ENCODE data around the gene RSRC2.
A peak's percentile ranks its signal among the peaks of the same experiment; 100 is the strongest.

The RSRC2 gene

GRCh38 chr12:122538496-122538895 lies 11.8 kb upstream of the RSRC2 start:
- no peaks in the 10 kb centered on the region for H3K9me3 ChIP-seq (ENCODE audit: control insufficient read depth, insufficient read depth, low read length)
- H3K4me1 ChIP-seq (ENCODE audit: control insufficient read depth, insufficient read depth, low read length): no peaks in the 10 kb centered on the region
- peaks cover 14% of the 10 kb centered on the region for H3K36me3 ChIP-seq (ENCODE audit: control insufficient read depth, insufficient read depth, low read length)
- no peak overlapping the region for H3K4me3 ChIP-seq (ENCODE audit: low read depth, low read length)
- H3K9ac ChIP-seq (ENCODE audit: low read depth, low read length): no peak overlapping the region
- no peaks in the 10 kb centered on the region for H3K27me3 ChIP-seq (ENCODE audit: control insufficient read depth, insufficient read depth, low read length)

GRCh38 chr12:122537021-122537420 lies 10.3 kb upstream of the RSRC2 start:
- Histone ChIP-seq H3K9ac (ENCODE audit: low read depth, low read length) (no peak overlapping the region), H3K27me3 (ENCODE audit: control insufficient read depth, insufficient read depth, low read length) (no peaks in the 10 kb centered on the region), H3K9me3 (ENCODE audit: control insufficient read depth, insufficient read depth, low read length) (no peaks in the 10 kb centered on the region), H3K4me3 (ENCODE audit: low read depth, low read length) (no peak overlapping the region), H3K4me1 (ENCODE audit: control insufficient read depth, insufficient read depth, low read length) (no peaks in the 10 kb centered on the region), H3K36me3 (ENCODE audit: control insufficient read depth, insufficient read depth, low read length) (peaks cover 14% of the 10 kb centered on the region)

- H3K9ac ChIP-seq (ENCODE audit: low read depth, low read length): no peak overlapping the region
- H3K4me3 ChIP-seq (ENCODE audit: low read depth, low read length): no peak overlapping the region
- H3K4me1 ChIP-seq (ENCODE audit: control insufficient read depth, insufficient read depth, low read length): no peaks in the 10 kb centered on the region
- H3K9me3 ChIP-seq (ENCODE audit: control insufficient read depth, insufficient read depth, low read length): no peaks in the 10 kb centered on the region
- no peaks in the 10 kb centered on the region for H3K27me3 ChIP-seq (ENCODE audit: control insufficient read depth, insufficient read depth, low read length)
- H3K36me3 ChIP-seq (ENCODE audit: control insufficient read depth, insufficient read depth, low read length): peaks cover 16% of the 10 kb centered on the region
These were observed 7.1 kb upstream of the RSRC2 start for GRCh38 chr12:122533856-122534255.

- no peaks in the 10 kb centered on the region for H3K9me3 ChIP-seq (ENCODE audit: control insufficient read depth, insufficient read depth, low read length)
- H3K4me3 ChIP-seq (ENCODE audit: low read depth, low read length): no peak overlapping the region
- peaks cover 10% of the 10 kb centered on the region for H3K36me3 ChIP-seq (ENCODE audit: control insufficient read depth, insufficient read depth, low read length)
- H3K27me3 ChIP-seq (ENCODE audit: control insufficient read depth, insufficient read depth, low read length): no peaks in the 10 kb centered on the region
- no peak overlapping the region for H3K9ac ChIP-seq (ENCODE audit: low read depth, low read length)
- peaks cover 6% of the 10 kb centered on the region for H3K4me1 ChIP-seq (ENCODE audit: control insufficient read depth, insufficient read depth, low read length)
These were observed 2.3 kb upstream of the RSRC2 start for GRCh38 chr12:122528992-122529391.

- Histone ChIP-seq H3K4me3 (ENCODE audit: low read depth, low read length) (peak overlapping the region; percentile 91), H3K9ac (ENCODE audit: low read depth, low read length) (no peak overlapping the region), H3K36me3 (ENCODE audit: control insufficient read depth, insufficient read depth, low read length) (peaks cover 7% of the 10 kb centered on the region)
These were observed 1.8 kb upstream of the RSRC2 start for GRCh38 chr12:122528582-122528981.

GRCh38 chr12:122527478-122527944 lies 775 bp upstream of the RSRC2 start:
- Histone ChIP-seq H3K36me3 (ENCODE audit: control insufficient read depth, insufficient read depth, low read length) (peaks cover 2% of the 10 kb centered on the region), H3K9me3 (ENCODE audit: control insufficient read depth, insufficient read depth, low read length) (no peaks in the 10 kb centered on the region), H3K9ac (ENCODE audit: low read depth, low read length) (peak overlapping the region; percentile 100), H3K4me3 (ENCODE audit: low read depth, low read length) (peak overlapping the region; percentile 91), H3K4me1 (ENCODE audit: control insufficient read depth, insufficient read depth, low read length) (peaks cover 9% of the 10 kb centered on the region), H3K27me3 (ENCODE audit: control insufficient read depth, insufficient read depth, low read length) (no peaks in the 10 kb centered on the region)

More at GRCh38 chr12:122528582-122528981, 1.8 kb upstream of the RSRC2 start:
- H3K4me1 ChIP-seq (ENCODE audit: control insufficient read depth, insufficient read depth, low read length): peaks cover 9% of the 10 kb centered on the region
- no peaks in the 10 kb centered on the region for H3K27me3 ChIP-seq (ENCODE audit: control insufficient read depth, insufficient read depth, low read length)
- H3K9me3 ChIP-seq (ENCODE audit: control insufficient read depth, insufficient read depth, low read length): no peaks in the 10 kb centered on the region

- Histone ChIP-seq H3K9ac (ENCODE audit: low read depth, low read length) (peak overlapping the region; percentile 19), H3K4me1 (ENCODE audit: control insufficient read depth, insufficient read depth, low read length) (peaks cover 9% of the 10 kb centered on the region), H3K4me3 (ENCODE audit: low read depth, low read length) (peak overlapping the region; percentile 51), H3K27me3 (ENCODE audit: control insufficient read depth, insufficient read depth, low read length) (no peaks in the 10 kb centered on the region), H3K9me3 (ENCODE audit: control insufficient read depth, insufficient read depth, low read length) (no peaks in the 10 kb centered on the region), H3K36me3 (ENCODE audit: control insufficient read depth, insufficient read depth, low read length) (peaks cover 20% of the 10 kb centered on the region)
These were observed 2.7 kb downstream of the RSRC2 start for GRCh38 chr12:122523846-122524718.

- Histone ChIP-seq H3K4me3 (ENCODE audit: low read depth, low read length) (no peak overlapping the region), H3K27me3 (ENCODE audit: control insufficient read depth, insufficient read depth, low read length) (no peaks in the 10 kb centered on the region), H3K9me3 (ENCODE audit: control insufficient read depth, insufficient read depth, low read length) (no peaks in the 10 kb centered on the region), H3K4me1 (ENCODE audit: control insufficient read depth, insufficient read depth, low read length) (peaks cover 9% of the 10 kb centered on the region), H3K9ac (ENCODE audit: low read depth, low read length) (peak overlapping the region; percentile 19), H3K36me3 (ENCODE audit: control insufficient read depth, insufficient read depth, low read length) (peaks cover 27% of the 10 kb centered on the region)
These were observed 3.5 kb downstream of the RSRC2 start for GRCh38 chr12:122523280-122523679.

- Histone ChIP-seq H3K9ac (ENCODE audit: low read depth, low read length) (no peak overlapping the region), H3K4me3 (ENCODE audit: low read depth, low read length) (no peak overlapping the region), H3K27me3 (ENCODE audit: control insufficient read depth, insufficient read depth, low read length) (no peaks in the 10 kb centered on the region), H3K4me1 (ENCODE audit: control insufficient read depth, insufficient read depth, low read length) (peaks cover 6% of the 10 kb centered on the region), H3K9me3 (ENCODE audit: control insufficient read depth, insufficient read depth, low read length) (no peaks in the 10 kb centered on the region), H3K36me3 (ENCODE audit: control insufficient read depth, insufficient read depth, low read length) (peaks cover 51% of the 10 kb centered on the region)
These were observed 6.1 kb downstream of the RSRC2 start for GRCh38 chr12:122520676-122521075.

- Histone ChIP-seq H3K4me1 (ENCODE audit: control insufficient read depth, insufficient read depth, low read length) (peaks cover 6% of the 10 kb centered on the region), H3K4me3 (ENCODE audit: low read depth, low read length) (no peak overlapping the region), H3K36me3 (ENCODE audit: control insufficient read depth, insufficient read depth, low read length) (peaks cover 57% of the 10 kb centered on the region), H3K27me3 (ENCODE audit: control insufficient read depth, insufficient read depth, low read length) (no peaks in the 10 kb centered on the region), H3K9ac (ENCODE audit: low read depth, low read length) (no peak overlapping the region), H3K9me3 (ENCODE audit: control insufficient read depth, insufficient read depth, low read length) (no peaks in the 10 kb centered on the region)
These were observed 7.3 kb downstream of the RSRC2 start for GRCh38 chr12:122519418-122519817.

GRCh38 chr12:122518908-122519307 lies 7.8 kb downstream of the RSRC2 start:
- H3K36me3 ChIP-seq (ENCODE audit: control insufficient read depth, insufficient read depth, low read length): peaks cover 59% of the 10 kb centered on the region
- H3K4me1 ChIP-seq (ENCODE audit: control insufficient read depth, insufficient read depth, low read length): peaks cover 2% of the 10 kb centered on the region

GRCh38 chr12:122517877-122518276 lies 8.9 kb downstream of the RSRC2 start:
- Histone ChIP-seq H3K9ac (ENCODE audit: low read depth, low read length) (no peak overlapping the region), H3K4me1 (ENCODE audit: control insufficient read depth, insufficient read depth, low read length) (no peaks in the 10 kb centered on the region), H3K27me3 (ENCODE audit: control insufficient read depth, insufficient read depth, low read length) (no peaks in the 10 kb centered on the region), H3K4me3 (ENCODE audit: low read depth, low read length) (no peak overlapping the region), H3K36me3 (ENCODE audit: control insufficient read depth, insufficient read depth, low read length) (peaks cover 64% of the 10 kb centered on the region), H3K9me3 (ENCODE audit: control insufficient read depth, insufficient read depth, low read length) (no peaks in the 10 kb centered on the region)

More at GRCh38 chr12:122518908-122519307, 7.8 kb downstream of the RSRC2 start:
- H3K4me3 ChIP-seq (ENCODE audit: low read depth, low read length): no peak overlapping the region
- H3K9me3 ChIP-seq (ENCODE audit: control insufficient read depth, insufficient read depth, low read length): no peaks in the 10 kb centered on the region
- no peak overlapping the region for H3K9ac ChIP-seq (ENCODE audit: low read depth, low read length)
- no peaks in the 10 kb centered on the region for H3K27me3 ChIP-seq (ENCODE audit: control insufficient read depth, insufficient read depth, low read length)
